PFSK-1 (cell line): ENCODE results near the gene APP.

Experiments
- FOXP2 ChIP-seq: optimal IDR thresholded peaks from 2 replicates; pipeline ENCODE3; 2011; ENCODE audit warnings: borderline replicate concordance, control low read depth, inconsistent platforms; ENCODE audit not compliant: insufficient read depth; ENCODE audit errors: extremely low read length, extremely low read depth
- POLR2AphosphoS5 ChIP-seq: IDR thresholded peaks from 2 replicates; pipeline ENCODE4 v1.6.1; 2012; ENCODE audit warnings: low read depth, mild to moderate bottlenecking, control low read depth, low read length, moderate library complexity
- SIN3A ChIP-seq: IDR thresholded peaks from 2 replicates; pipeline ENCODE4 v1.6.1; 2012; ENCODE audit warnings: mild to moderate bottlenecking, low read length, moderate library complexity, borderline replicate concordance; ENCODE audit not compliant: insufficient read depth
- TAF1 ChIP-seq: IDR thresholded peaks from 2 replicates; pipeline ENCODE4 v1.6.1; 2012; ENCODE audit warnings: low read length, control low read depth, borderline replicate concordance; ENCODE audit not compliant: insufficient read depth
- TF ChIP-seq, protein P1 (sequence below), 2 experiments: IDR thresholded peaks; 2 replicates each; pipeline versions ENCODE4 v1.6.1 to v1.8.0; 2011 to 2012; ENCODE audit warnings: low read depth in 2 of 2, low read length in 2 of 2, control low read depth in 1 of 2, inconsistent platforms in 1 of 2, mild to moderate bottlenecking in 1 of 2, moderate library complexity in 1 of 2; ENCODE audit not compliant: insufficient read depth in 1 of 2

The APP gene

DNA sequence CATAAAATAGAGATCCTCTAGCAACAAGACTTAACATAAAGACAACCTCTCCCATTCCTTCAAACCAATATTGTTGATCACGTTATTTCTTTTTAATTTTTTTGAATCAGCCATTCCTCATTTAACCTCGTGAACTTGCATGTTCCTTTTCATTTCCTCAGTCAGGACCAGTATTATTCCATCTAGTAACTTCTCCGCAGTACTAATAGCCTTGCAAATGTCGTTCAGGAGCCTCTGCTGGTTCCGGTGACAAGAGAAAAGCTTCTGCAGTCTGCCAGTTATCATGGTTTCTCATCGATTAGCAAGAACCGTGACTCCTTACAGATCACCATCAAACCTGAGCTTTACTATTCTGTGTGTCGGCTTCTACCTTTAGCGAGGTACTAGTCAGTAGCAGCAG, 3.0 kb downstream of the APP start:
- TF ChIP-seq POLR2AphosphoS5 = no peak
- no peak for TF ChIP-seq FOXP2
- no peak for TF ChIP-seq SIN3A
- TF ChIP-seq TAF1 = no peak
- TF ChIP-seq, protein P1, sequence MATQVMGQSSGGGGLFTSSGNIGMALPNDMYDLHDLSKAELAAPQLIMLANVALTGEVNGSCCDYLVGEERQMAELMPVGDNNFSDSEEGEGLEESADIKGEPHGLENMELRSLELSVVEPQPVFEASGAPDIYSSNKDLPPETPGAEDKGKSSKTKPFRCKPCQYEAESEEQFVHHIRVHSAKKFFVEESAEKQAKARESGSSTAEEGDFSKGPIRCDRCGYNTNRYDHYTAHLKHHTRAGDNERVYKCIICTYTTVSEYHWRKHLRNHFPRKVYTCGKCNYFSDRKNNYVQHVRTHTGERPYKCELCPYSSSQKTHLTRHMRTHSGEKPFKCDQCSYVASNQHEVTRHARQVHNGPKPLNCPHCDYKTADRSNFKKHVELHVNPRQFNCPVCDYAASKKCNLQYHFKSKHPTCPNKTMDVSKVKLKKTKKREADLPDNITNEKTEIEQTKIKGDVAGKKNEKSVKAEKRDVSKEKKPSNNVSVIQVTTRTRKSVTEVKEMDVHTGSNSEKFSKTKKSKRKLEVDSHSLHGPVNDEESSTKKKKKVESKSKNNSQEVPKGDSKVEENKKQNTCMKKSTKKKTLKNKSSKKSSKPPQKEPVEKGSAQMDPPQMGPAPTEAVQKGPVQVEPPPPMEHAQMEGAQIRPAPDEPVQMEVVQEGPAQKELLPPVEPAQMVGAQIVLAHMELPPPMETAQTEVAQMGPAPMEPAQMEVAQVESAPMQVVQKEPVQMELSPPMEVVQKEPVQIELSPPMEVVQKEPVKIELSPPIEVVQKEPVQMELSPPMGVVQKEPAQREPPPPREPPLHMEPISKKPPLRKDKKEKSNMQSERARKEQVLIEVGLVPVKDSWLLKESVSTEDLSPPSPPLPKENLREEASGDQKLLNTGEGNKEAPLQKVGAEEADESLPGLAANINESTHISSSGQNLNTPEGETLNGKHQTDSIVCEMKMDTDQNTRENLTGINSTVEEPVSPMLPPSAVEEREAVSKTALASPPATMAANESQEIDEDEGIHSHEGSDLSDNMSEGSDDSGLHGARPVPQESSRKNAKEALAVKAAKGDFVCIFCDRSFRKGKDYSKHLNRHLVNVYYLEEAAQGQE (IDR thresholded peaks at IDR 0.05; ENCODE audit: insufficient read depth in 1 of 2, low read depth in 2 of 2, low read length in 2 of 2) = no peak

DNA sequence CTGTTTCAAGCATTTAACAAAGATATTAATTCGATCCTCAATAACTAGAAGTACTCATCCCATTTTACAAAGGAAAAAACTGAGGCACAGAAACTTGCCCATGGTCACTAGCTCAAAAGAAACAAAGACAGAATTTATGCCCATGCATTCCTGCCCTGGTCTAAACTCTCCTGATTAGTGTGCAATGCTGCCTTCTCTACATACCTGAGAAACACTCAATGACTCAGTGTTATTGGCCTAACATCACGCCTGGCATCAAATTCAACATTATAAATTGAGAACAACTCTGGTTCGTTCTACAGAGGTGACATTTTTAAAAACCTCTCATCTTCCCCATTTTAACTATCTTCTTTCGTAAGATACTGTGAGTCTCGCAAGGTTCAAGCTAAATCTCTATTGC, 5.2 kb downstream of the APP start:
- TF ChIP-seq FOXP2 = no peak
- no peak for TF ChIP-seq POLR2AphosphoS5
- TF ChIP-seq, protein P1 (IDR thresholded peaks at IDR 0.05; ENCODE audit: insufficient read depth in 1 of 2, low read depth in 2 of 2, low read length in 2 of 2) = no peak
- no peak for TF ChIP-seq TAF1
- TF ChIP-seq SIN3A = no peak

- TF ChIP-seq, protein P1 (IDR thresholded peaks at IDR 0.05; ENCODE audit: insufficient read depth in 1 of 2, low read depth in 2 of 2, low read length in 2 of 2) = no peak
- TF ChIP-seq FOXP2 = no peak
- no peak for TF ChIP-seq POLR2AphosphoS5
- TF ChIP-seq SIN3A = no peak
- TF ChIP-seq TAF1 = no peak
Measured at GRCh38 chr21:26164311-26164710, 6.3 kb downstream of the APP start.

DNA sequence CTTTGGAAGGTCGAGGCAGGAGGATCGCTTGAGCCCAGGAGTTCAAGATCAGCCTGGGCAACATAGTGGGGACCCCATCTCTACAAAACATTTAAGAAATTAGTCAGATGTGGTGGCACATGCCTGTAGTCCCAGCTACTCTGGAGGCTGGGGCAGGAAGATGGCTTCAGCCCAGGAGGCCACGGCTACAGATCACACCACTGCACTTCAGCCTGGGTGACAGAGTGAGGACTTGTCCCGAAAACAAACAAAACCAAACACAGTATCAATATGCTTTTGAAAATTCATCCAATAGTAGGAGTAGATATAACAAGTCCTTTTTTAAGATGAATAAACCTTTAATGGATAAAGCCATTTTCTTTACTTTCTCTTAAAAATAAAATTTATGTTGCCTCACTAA, 8.5 kb downstream of the APP start:
- TF ChIP-seq SIN3A = no peak
- no peak for TF ChIP-seq FOXP2
- no peak for TF ChIP-seq POLR2AphosphoS5
- TF ChIP-seq TAF1 = no peak
- TF ChIP-seq, protein P1 (IDR thresholded peaks at IDR 0.05; ENCODE audit: insufficient read depth in 1 of 2, low read depth in 2 of 2, low read length in 2 of 2) = no peak

GRCh38 chr21:26159869-26160268, 10.7 kb downstream of the APP start:
- TF ChIP-seq, protein P1 (IDR thresholded peaks at IDR 0.05; ENCODE audit: insufficient read depth in 1 of 2, low read depth in 2 of 2, low read length in 2 of 2) = peak in 1 of 2 experiments; percentile 83; a peak in 2 of 4 replicates
- TF ChIP-seq POLR2AphosphoS5 = no peak
